Activated T-helper 2 cell treated with anti-CD3 and anti-CD28 coated beads, Interferon-gamma antibody, Interleukin-2, Interleukin-4, amounts not matched to agents 10 μg/mL and 5 μg/mL and 100 μg/mL, durations not matched to agents 14 hours and 24 hours and 36 hours (primary cell): ENCODE data around the gene PHF1. TPM values are rescaled to one million over a fixed set of nuclear protein-coding genes. Genes with fewer than 3 reads are reported as not detected.
A peak's percentile ranks its signal among the peaks of the same experiment; 100 is the strongest.
"Not testable (repeated sequence)": the region's sequence is repeated elsewhere in the genome, so short reads cannot be mapped to it uniquely, and the experiment has no call there.

Experiments used
- DNase-seq: peaks from one replicate; pipeline ENCODE4 v3.0.0; 2021; ENCODE audit warnings: low spot score
- H3K27ac Mint-ChIP-seq: one replicate; pipeline ENCODE4 v1.8.0; 2021; ENCODE audit warnings: mixed read lengths
- H3K27me3 Mint-ChIP-seq: one replicate; pipeline ENCODE4 v1.8.0; 2021; ENCODE audit warnings: low read depth, mixed read lengths
- H3K36me3 Mint-ChIP-seq: one replicate; pipeline ENCODE4 v1.8.0; 2021; ENCODE audit warnings: low read depth, mixed read lengths
- H3K4me1 Mint-ChIP-seq: one replicate; pipeline ENCODE4 v1.8.0; 2021; ENCODE audit warnings: low read depth, mixed read lengths
- H3K4me3 Mint-ChIP-seq: one replicate; pipeline ENCODE4 v1.8.0; 2021; ENCODE audit warnings: low read depth, mild to moderate bottlenecking, moderate library complexity, mixed read lengths
- H3K9me3 Mint-ChIP-seq: one replicate; pipeline ENCODE4 v1.8.0; 2021; ENCODE audit warnings: mixed read lengths
- intact Hi-C: fragments of 100-400 bp; cut with micrococcal nuclease; formaldehyde crosslinking; loops from one replicate; pipeline ENCODE4 v1.15.1; 2023
- total RNA-seq: library from RNA; stranded (reverse); gene quantifications from 2 replicates; pipeline ENCODE4 v1.2.3, GENCODE V29; 2022

The PHF1 gene
- 33.0 and 39.1 TPM in 2 replicates for total RNA-seq

GRCh38 chr6:33410711-33411631 lies at the start of gene PHF1:
TSS of gene PHF1 (plus strand) at chr6:33411014. CDS start at chr6:33412264, 1,250 bp downstream.
- no peak for DNase-seq
- H3K4me1 Mint-ChIP-seq = peaks cover 37% of the 10 kb centered on the region

GRCh38 chr6:33363486-33363885 lies 47.3 kb upstream of the PHF1 start:
- H3K4me1 Mint-ChIP-seq, H3K27ac Mint-ChIP-seq, DNase-seq, H3K9me3 Mint-ChIP-seq, H3K4me3 Mint-ChIP-seq, H3K36me3 Mint-ChIP-seq, intact Hi-C loops: not testable (repeated sequence)
- peaks cover 12% of the 10 kb centered on the region for H3K27me3 Mint-ChIP-seq

More at GRCh38 chr6:33410711-33411631, at the start of gene PHF1:
- Mint-ChIP-seq H3K27ac (peak within 1 kb of the TSS; percentile 93), H3K4me3 (peak within 1 kb of the TSS; percentile 88), H3K36me3 (peaks cover 75% of the 10 kb centered on the region), H3K9me3 (no peaks in the 10 kb centered on the region), H3K27me3 (no peaks in the 10 kb centered on the region)
- intact Hi-C loops = loop anchor here (1.0 to 10.0 kb wide), 6 partner anchors 7 to 440 kb away; partner anchors contain the start of genes CUTA, KIFC1, RXRB and SLC39A7

GRCh38 chr6:33364475-33365205 lies 46.2 kb upstream of the PHF1 start:
- H3K4me1 Mint-ChIP-seq, H3K36me3 Mint-ChIP-seq, H3K4me3 Mint-ChIP-seq, H3K9me3 Mint-ChIP-seq, H3K27me3 Mint-ChIP-seq, DNase-seq, intact Hi-C loops: not testable (repeated sequence)
- peak overlapping the region; percentile 84 for H3K27ac Mint-ChIP-seq

GRCh38 chr6:33365206-33365971 lies 45.4 kb upstream of the PHF1 start:
- H3K4me1 Mint-ChIP-seq, H3K27me3 Mint-ChIP-seq, H3K4me3 Mint-ChIP-seq, DNase-seq, H3K9me3 Mint-ChIP-seq, H3K27ac Mint-ChIP-seq, H3K36me3 Mint-ChIP-seq, intact Hi-C loops: not testable (repeated sequence)

- no peaks in the 10 kb centered on the region for H3K9me3 Mint-ChIP-seq
- H3K27ac Mint-ChIP-seq = no peak overlapping the region
- no peaks in the 10 kb centered on the region for H3K27me3 Mint-ChIP-seq
- no peaks in the 10 kb centered on the region for H3K36me3 Mint-ChIP-seq
- no peak for DNase-seq
- no peak overlapping the region for H3K4me3 Mint-ChIP-seq
- intact Hi-C loops = no loop called here
- H3K4me1 Mint-ChIP-seq = peaks cover 4% of the 10 kb centered on the region
Measured at GRCh38 chr6:33367009-33367714, 43.7 kb upstream of the PHF1 start.

GRCh38 chr6:33367715-33368025 lies 43.1 kb upstream of the PHF1 start:
- H3K4me1 Mint-ChIP-seq, intact Hi-C loops, DNase-seq, H3K27ac Mint-ChIP-seq, H3K9me3 Mint-ChIP-seq, H3K4me3 Mint-ChIP-seq, H3K36me3 Mint-ChIP-seq, H3K27me3 Mint-ChIP-seq: not testable (repeated sequence)

- H3K27me3 Mint-ChIP-seq, H3K36me3 Mint-ChIP-seq, H3K4me1 Mint-ChIP-seq, H3K27ac Mint-ChIP-seq, intact Hi-C loops, H3K9me3 Mint-ChIP-seq, DNase-seq, H3K4me3 Mint-ChIP-seq: not testable (repeated sequence)
Measured at GRCh38 chr6:33371901-33372300, 38.9 kb upstream of the PHF1 start.

DNA sequence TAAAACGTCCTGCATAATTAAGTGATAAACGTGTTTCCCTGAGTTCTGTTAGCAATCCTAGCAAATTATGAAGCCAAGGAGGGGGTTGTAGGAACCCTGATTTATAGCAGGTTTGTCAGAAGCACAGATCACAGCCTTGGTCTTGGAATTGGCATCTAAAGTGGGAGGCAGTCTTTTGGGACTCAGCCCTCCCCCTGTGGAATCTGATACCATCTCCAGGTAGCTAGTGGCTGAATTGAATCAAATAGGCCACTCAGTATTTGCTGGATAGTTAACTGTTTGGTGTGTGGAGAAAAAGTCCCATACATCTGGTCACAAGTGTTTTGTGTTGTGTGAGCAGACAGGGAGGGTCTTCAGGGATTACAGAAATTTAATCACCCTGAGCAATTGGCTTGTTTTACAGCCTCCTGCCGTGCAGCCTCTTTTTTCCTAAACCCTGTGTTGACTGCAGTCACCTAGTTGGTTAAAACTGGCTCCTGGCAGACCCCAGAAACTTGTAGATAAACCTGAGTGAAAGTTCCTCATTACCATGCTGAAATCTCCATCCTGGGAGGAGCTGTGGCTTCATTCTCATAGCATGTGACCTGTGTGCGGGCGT lies 38.2 kb upstream of the PHF1 start:
- Mint-ChIP-seq H3K27me3 (no peaks in the 10 kb centered on the region), H3K27ac (no peak overlapping the region), H3K36me3 (no peaks in the 10 kb centered on the region), H3K4me1 (peaks cover 7% of the 10 kb centered on the region), H3K9me3 (no peaks in the 10 kb centered on the region), H3K4me3 (no peak overlapping the region)
- intact Hi-C loops = no loop called here
- DNase-seq = no peak

- Mint-ChIP-seq H3K4me3 (no peak overlapping the region), H3K36me3 (no peaks in the 10 kb centered on the region), H3K4me1 (peaks cover 7% of the 10 kb centered on the region), H3K27me3 (no peaks in the 10 kb centered on the region), H3K9me3 (no peaks in the 10 kb centered on the region), H3K27ac (no peak overlapping the region)
- intact Hi-C loops = no loop called here
- DNase-seq = no peak
Measured at GRCh38 chr6:33373960-33374910, 36.6 kb upstream of the PHF1 start.

DNA sequence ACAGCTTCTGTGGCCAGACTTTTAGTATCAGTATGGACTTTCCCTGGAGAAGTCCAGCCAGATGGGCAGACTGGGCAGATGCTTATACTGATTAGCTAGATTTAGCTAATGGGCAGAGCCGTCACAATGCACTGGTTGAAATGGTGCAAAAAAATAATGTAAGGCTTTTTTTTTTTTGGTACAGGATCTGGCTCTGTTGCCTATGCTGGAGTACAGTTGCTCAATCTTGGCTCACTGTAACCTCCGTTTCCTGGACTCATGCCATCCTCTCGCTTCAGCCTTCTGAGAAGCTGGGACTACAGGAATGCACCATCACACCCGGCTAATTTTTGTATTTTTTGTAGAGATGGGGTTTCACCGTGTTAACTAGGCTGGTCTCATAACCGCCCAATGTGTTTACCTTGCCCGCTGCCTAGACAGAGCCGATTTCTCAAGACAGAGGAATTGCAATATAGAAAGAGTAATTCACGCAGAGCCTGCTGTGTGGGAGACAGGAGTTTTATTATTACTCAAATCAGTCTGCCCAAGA lies 35.6 kb upstream of the PHF1 start:
- H3K27ac Mint-ChIP-seq = no peak overlapping the region
- H3K27me3 Mint-ChIP-seq = no peaks in the 10 kb centered on the region
- no peak for DNase-seq
- peaks cover 7% of the 10 kb centered on the region for H3K4me1 Mint-ChIP-seq
- H3K36me3 Mint-ChIP-seq = no peaks in the 10 kb centered on the region
- no peaks in the 10 kb centered on the region for H3K9me3 Mint-ChIP-seq
- intact Hi-C loops = no loop called here
- H3K4me3 Mint-ChIP-seq = no peak overlapping the region

DNA sequence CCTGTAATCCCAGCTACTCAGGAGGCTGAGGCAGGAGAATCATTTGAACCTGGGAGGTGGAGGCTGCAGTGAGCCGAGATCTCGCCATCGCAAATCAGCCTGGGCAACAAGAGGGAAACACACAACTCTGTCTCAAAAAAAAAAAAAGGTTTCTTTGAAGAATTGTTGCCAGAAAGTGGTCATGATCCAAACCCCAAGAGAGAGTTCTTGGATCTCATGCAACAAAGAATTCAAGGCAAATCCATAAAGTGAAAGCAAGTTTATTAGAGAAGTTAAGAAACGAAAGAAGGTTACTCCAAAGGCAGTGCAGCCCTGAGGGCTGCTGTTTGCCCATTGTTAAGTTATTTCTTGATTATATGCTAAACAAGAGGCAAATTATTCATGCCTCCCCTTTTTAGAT lies 33.6 kb upstream of the PHF1 start:
- no peaks in the 10 kb centered on the region for H3K36me3 Mint-ChIP-seq
- no peak for DNase-seq
- peaks cover 4% of the 10 kb centered on the region for H3K27me3 Mint-ChIP-seq
- H3K4me1 Mint-ChIP-seq = peaks cover 7% of the 10 kb centered on the region
- intact Hi-C loops = no loop called here
- H3K27ac Mint-ChIP-seq = no peak overlapping the region
- no peaks in the 10 kb centered on the region for H3K9me3 Mint-ChIP-seq
- no peak overlapping the region for H3K4me3 Mint-ChIP-seq
